ENCODE measurements around the gene ADGRV1.

DNA sequence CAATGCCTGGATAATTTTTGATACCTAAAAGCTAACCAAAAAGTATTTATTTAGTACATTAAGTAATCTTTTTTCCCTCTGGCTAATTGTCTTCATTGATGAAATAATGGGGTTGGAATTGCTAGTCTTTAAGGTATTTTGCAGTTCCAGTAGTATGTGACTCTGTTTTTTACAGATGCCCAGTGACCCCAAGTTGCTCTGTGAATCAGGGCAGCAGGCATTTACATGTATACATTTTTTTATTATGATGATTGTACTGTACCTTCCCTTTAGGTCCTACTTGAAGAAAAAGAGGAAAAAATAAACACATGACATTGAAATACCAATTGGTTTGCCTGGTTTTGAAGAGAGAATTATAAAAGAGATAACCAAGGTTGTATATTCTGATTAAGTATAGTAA, 385.5 kb downstream of the ADGRV1 start:
- TF ChIP-seq, protein P1, sequence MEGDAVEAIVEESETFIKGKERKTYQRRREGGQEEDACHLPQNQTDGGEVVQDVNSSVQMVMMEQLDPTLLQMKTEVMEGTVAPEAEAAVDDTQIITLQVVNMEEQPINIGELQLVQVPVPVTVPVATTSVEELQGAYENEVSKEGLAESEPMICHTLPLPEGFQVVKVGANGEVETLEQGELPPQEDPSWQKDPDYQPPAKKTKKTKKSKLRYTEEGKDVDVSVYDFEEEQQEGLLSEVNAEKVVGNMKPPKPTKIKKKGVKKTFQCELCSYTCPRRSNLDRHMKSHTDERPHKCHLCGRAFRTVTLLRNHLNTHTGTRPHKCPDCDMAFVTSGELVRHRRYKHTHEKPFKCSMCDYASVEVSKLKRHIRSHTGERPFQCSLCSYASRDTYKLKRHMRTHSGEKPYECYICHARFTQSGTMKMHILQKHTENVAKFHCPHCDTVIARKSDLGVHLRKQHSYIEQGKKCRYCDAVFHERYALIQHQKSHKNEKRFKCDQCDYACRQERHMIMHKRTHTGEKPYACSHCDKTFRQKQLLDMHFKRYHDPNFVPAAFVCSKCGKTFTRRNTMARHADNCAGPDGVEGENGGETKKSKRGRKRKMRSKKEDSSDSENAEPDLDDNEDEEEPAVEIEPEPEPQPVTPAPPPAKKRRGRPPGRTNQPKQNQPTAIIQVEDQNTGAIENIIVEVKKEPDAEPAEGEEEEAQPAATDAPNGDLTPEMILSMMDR (conservative IDR thresholded peaks at IDR 0.05; ENCODE audit: low read depth, low read length) = no peak
- no peak for TF ChIP-seq EZH2 (IDR thresholded peaks at IDR 0.05; ENCODE audit: borderline replicate concordance, low read depth, low read length, poor library complexity, severe bottlenecking)

All from A673 (cell line).